Measurements from ENCODE around the gene PSAP.

Gene PSAP

GRCh38 chr10:71812016-71812912 lies 38.8 kb downstream of the PSAP start:
- Histone ChIP-seq H3K36me3 (replicated peaks; ENCODE audit: low read depth, low read length) (peaks cover 2% of the 10 kb centered on the region), H3K4me2 (ENCODE audit: low read length) (no peak overlapping the region), H3K9ac (ENCODE audit: low read length) (no peak overlapping the region), H3K4me1 (ENCODE audit: low read length) (no peaks in the 10 kb centered on the region; the same call in 1 of the 2 replicates), H3K79me2 (ENCODE audit: low read length) (no peaks in the 10 kb centered on the region), H3K4me3 (ENCODE audit: low read length) (no peak overlapping the region), H2AFZ (ENCODE audit: low read depth, low read length) (no peak overlapping the region), H3K9me3 (ENCODE audit: insufficient read depth, low read length) (no peaks in the 10 kb centered on the region), H3K27ac (ENCODE audit: low read length) (no peak overlapping the region), H4K20me1 (ENCODE audit: insufficient read depth, low read length) (no peaks in the 10 kb centered on the region), H3K27me3 (ENCODE audit: low read depth, low read length) (no peaks in the 10 kb centered on the region)
- TF ChIP-seq CTCF (IDR thresholded peaks at IDR 0.05; ENCODE audit: low read depth, low read length) (peak; percentile 79), EZH2phosphoT487 (IDR thresholded peaks at IDR 0.05; ENCODE audit: low read depth) (no peak)

GRCh38 chr10:71811351-71811750 lies 39.7 kb downstream of the PSAP start:
- Histone ChIP-seq H3K36me3 (replicated peaks; ENCODE audit: low read depth, low read length) (peaks cover 2% of the 10 kb centered on the region), H3K4me1 (ENCODE audit: low read length) (no peaks in the 10 kb centered on the region; the same call in 1 of the 2 replicates), H3K4me3 (ENCODE audit: low read length) (no peak overlapping the region), H3K9ac (ENCODE audit: low read length) (no peak overlapping the region), H3K27me3 (ENCODE audit: low read depth, low read length) (no peaks in the 10 kb centered on the region), H3K27ac (ENCODE audit: low read length) (no peak overlapping the region), H4K20me1 (ENCODE audit: insufficient read depth, low read length) (no peaks in the 10 kb centered on the region), H3K79me2 (ENCODE audit: low read length) (no peaks in the 10 kb centered on the region), H3K4me2 (ENCODE audit: low read length) (no peak overlapping the region), H3K9me3 (ENCODE audit: insufficient read depth, low read length) (no peaks in the 10 kb centered on the region), H2AFZ (ENCODE audit: low read depth, low read length) (no peak overlapping the region)
- TF ChIP-seq EZH2phosphoT487 (IDR thresholded peaks at IDR 0.05; ENCODE audit: low read depth) (no peak), CTCF (IDR thresholded peaks at IDR 0.05; ENCODE audit: low read depth, low read length) (no peak)

- Histone ChIP-seq H3K9ac (ENCODE audit: low read length) (no peak overlapping the region), H3K36me3 (replicated peaks; ENCODE audit: low read depth, low read length) (no peaks in the 10 kb centered on the region), H3K27ac (ENCODE audit: low read length) (no peak overlapping the region), H3K4me1 (ENCODE audit: low read length) (peaks cover 3% of the 10 kb centered on the region; the same call in 1 of the 2 replicates), H3K4me3 (ENCODE audit: low read length) (no peak overlapping the region), H3K79me2 (ENCODE audit: low read length) (no peaks in the 10 kb centered on the region), H3K27me3 (ENCODE audit: low read depth, low read length) (peaks cover 3% of the 10 kb centered on the region; the same call in 1 of the 2 replicates), H4K20me1 (ENCODE audit: insufficient read depth, low read length) (no peaks in the 10 kb centered on the region), H2AFZ (ENCODE audit: low read depth, low read length) (no peak overlapping the region), H3K4me2 (ENCODE audit: low read length) (no peak overlapping the region), H3K9me3 (ENCODE audit: insufficient read depth, low read length) (no peaks in the 10 kb centered on the region)
- TF ChIP-seq EZH2phosphoT487 (IDR thresholded peaks at IDR 0.05; ENCODE audit: low read depth) = no peak
Observed at GRCh38 chr10:71810048-71810750, 40.9 kb downstream of the PSAP start.

GRCh38 chr10:71809628-71810027 lies 41.4 kb downstream of the PSAP start:
- Histone ChIP-seq H3K27me3 (ENCODE audit: low read depth, low read length) (peaks cover 7% of the 10 kb centered on the region; the same call in 1 of the 2 replicates), H3K9ac (ENCODE audit: low read length) (no peak overlapping the region), H2AFZ (ENCODE audit: low read depth, low read length) (no peak overlapping the region), H3K4me1 (ENCODE audit: low read length) (peaks cover 3% of the 10 kb centered on the region; the same call in 1 of the 2 replicates), H3K4me3 (ENCODE audit: low read length) (no peak overlapping the region), H3K36me3 (replicated peaks; ENCODE audit: low read depth, low read length) (no peaks in the 10 kb centered on the region), H3K4me2 (ENCODE audit: low read length) (no peak overlapping the region), H3K9me3 (ENCODE audit: insufficient read depth, low read length) (no peaks in the 10 kb centered on the region), H3K79me2 (ENCODE audit: low read length) (no peaks in the 10 kb centered on the region), H4K20me1 (ENCODE audit: insufficient read depth, low read length) (no peaks in the 10 kb centered on the region), H3K27ac (ENCODE audit: low read length) (no peak overlapping the region)
- TF ChIP-seq CTCF (IDR thresholded peaks at IDR 0.05; ENCODE audit: low read depth, low read length) (no peak), EZH2phosphoT487 (IDR thresholded peaks at IDR 0.05; ENCODE audit: low read depth) (no peak)

Data from OCI-LY3 (cell line).